GM12891 (cell line): Measurements from ENCODE around the gene AGBL5.
"Not testable (repeated sequence)": the region's sequence is repeated elsewhere in the genome, so short reads cannot be mapped to it uniquely, and the experiment has no call there.

Experiments
- POLR2A ChIP-seq: IDR thresholded peaks from 2 replicates; pipeline ENCODE4 v1.6.1; 2011; ENCODE audit warnings: low read depth, low read length, control low read depth
- POLR2AphosphoS5 ChIP-seq: IDR thresholded peaks from 2 replicates; pipeline ENCODE4 v1.6.1; 2011; ENCODE audit warnings: low read depth, low read length, control low read depth
- TAF1 ChIP-seq: IDR thresholded peaks from 2 replicates; pipeline ENCODE4 v1.6.1; 2011; ENCODE audit warnings: low read depth, low read length, control low read depth

DNA sequence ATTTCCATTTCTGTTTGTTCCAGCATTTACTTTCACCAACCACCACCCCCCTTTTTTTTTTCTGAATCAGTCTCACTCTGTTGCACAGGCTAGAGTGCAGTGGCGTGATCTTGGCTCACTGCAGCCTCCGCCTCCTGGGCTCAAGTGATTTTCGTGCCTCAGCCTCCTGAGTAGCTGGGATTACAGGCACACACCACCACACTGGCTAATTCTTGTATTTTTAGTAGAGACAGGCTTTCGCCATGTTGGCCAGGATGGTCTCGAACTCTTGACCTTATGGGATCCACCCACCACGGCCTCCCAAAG is 24.1 kb downstream of the AGBL5 start:
- not testable (repeated sequence) for TF ChIP-seq POLR2A, POLR2AphosphoS5, TAF1
